IPS-NIHi7 (cell line): Measurements from ENCODE around the gene SLC18A2.

Source experiments
- DNase-seq: peaks from one replicate; pipeline ENCODE4 v3.0.0; 2012; ENCODE audit warnings: mixed read lengths; ENCODE audit errors: extremely low spot score

Gene SLC18A2

DNA sequence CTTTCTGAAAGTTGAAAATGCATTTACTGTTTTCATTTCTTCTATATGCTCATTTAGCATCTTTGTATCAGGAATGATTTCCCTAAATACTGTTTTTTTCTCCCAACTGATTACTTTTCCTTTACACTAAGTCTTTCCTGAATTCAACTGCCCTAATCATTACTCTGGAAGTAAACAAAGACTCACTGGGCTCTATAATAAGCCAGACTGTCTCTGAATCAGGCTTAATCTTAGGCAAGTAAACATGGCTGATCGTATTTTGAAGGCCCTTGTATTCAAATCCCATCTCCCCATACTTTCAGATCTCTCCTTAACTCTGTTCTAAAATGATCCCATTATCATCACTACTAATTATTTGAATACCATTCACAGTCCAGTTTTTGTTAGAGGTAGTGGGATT is 72.7 kb downstream of the SLC18A2 start:
- no peak for DNase-seq

DNA sequence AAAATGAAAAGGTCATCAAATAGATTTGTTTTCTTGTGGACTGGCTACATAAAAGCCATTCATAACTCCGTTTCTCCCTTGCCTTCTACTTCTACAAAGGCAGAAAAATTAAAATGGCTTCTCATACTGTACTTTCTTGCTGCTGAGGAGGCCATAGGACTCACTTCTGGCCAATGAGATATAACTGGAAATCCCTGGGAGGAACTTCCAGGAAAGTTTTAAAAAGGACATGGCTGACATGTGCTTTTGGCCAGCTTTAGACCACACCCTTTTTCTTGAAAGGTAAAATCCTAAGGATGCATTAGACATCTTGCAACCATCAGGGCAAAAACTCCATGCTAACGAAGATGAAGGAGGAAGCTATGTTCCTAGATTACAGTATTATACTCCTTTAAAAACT is 75.8 kb downstream of the SLC18A2 start:
- no peak for DNase-seq

DNA sequence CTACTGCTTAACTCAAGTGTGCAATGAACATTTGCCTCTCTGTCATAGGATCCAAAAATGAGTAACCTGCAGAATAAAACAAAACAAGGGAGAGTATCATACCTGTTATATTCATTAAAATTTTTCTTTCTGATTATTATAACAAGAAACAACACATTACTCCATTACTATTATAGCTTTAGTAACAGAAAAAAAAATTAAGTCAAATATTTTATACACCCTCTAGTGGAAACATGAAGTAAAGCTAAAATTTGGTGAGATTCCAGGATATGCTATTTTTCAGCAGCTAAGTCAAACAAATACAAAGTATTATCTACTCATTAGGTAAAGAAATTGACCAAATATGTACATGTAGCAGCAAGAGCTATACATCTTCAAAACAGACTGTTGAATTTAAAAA is 78.0 kb downstream of the SLC18A2 start:
- DNase-seq = no peak

DNA sequence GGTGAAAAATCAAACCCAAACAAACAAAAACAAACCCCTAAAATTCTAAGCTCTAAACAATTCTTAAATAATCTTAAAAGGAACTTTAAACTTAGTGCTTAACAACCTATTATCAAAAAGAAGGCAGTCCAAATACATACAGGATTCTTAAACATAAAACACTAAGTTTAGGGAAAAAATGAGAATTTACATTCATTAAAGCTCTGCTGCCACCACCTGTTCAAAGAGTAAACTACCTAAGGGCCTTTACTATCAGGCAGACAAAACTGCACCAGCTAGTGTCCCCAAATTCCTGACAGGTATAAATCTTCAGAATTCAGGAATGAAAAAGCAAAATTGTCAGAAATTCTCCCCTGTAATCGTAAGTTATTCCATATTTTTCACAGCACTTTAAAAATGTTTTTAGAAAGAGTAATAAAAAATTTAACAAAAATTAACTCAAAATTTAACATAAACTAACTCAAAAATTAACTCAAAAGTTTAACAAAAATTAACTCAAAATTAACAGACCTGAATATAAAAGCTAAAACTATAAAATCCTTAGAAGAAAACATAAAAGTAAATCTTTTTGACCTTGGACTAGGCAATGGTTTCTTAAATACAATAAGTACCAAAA is 79.2 kb downstream of the SLC18A2 start:
- DNase-seq = peak; percentile 34

DNA sequence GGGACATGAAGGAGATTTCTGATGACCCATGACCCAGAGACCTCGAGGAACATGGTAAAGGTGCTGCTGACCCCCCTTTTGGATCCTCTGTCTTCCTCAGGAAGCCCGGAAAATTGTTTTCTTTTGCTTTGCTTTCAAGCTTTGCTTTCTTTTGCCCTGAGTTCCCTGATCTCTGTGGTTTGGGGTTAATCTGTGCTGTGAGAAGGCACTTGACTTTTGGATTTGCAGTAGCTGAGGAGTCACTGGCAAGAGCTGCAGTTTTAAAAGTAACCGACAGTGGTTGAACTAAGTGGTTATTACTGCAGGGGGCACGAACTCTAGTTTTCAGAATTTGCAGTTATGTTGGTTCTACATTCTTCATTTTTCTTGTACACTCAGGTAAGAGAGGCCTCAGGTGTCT is 81.3 kb downstream of the SLC18A2 start:
- DNase-seq = no peak

DNA sequence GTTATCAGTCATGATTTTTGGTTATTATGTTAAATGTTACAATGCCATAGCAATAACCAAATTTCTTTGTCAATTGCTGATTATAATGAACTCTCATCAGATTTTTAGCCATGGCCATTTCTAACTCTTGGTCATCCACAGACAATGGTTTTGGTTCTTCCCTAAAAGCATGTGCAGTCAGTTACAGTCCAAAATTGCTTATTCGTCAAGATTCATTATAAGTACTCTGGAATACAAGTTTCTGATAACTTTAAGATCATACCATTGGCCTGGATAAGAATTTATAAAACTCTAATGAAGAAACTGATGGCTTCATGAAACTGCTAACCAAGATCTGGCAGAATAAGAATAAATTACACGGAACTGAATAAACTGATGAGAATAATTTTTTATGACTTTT is 83.5 kb downstream of the SLC18A2 start:
- DNase-seq = no peak

DNA sequence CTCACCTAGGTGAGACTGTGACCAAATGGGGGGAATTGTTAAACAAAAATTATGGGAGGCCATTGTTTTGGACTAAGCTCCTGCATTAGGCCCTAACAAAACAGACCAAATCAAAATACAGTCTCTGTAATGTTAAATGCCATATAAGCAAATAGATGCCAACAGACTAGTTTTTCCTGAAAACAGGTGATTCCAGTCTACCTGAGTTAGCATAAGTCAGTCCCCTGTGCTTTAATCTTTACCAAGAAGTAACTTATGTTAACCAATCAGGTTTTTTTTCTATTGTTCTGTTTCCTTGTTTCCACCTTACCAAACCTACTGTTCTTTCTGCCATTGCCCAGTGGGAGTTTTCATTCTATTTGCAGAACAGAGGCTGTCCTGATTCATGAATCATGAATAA is 86.3 kb downstream of the SLC18A2 start:
- DNase-seq = no peak
